ENCODE data around the gene MAP3K7.
"Not testable (repeated sequence)": the region's sequence is repeated elsewhere in the genome, so short reads cannot be mapped to it uniquely, and the experiment has no call there.

The MAP3K7 gene

DNA sequence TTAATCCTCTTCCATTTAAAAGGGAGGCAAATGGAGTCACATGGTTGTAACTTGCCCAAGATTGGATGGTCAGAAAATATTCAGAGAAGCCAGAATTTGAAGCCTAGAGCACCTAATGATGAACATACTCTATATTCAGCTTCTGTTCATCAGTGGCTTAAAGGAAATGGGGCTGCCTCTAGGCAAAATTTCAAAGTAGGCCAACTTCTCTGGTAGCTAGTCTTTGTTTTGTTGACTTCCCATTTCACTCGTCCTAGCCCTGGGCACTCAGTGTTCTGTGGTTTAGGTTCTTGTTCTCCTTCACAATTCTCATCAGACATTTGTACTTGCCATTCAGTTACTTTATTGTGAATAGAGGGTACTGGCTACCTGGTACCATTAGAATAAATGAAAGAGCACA lies 13.2 kb downstream of the MAP3K7 start:
- Histone ChIP-seq H3K79me2 (ENCODE audit: low read length) (peaks cover 19% of the 10 kb centered on the region), H3K27ac (ENCODE audit: low read length) (no peak overlapping the region), H3K4me3 (ENCODE audit: low read length) (no peak overlapping the region), H3K4me1 (ENCODE audit: low read length) (no peaks in the 10 kb centered on the region), H3F3A (ENCODE audit: insufficient read depth, low read length) (0 out of 2 replicates have a peak, but pooled peaks cover 2% of the 10 kb centered on the region), H4K20me1 (ENCODE audit: insufficient read depth, low read length) (no peaks in the 10 kb centered on the region), H3K9me3 (replicated peaks; ENCODE audit: insufficient read depth, low read length) (no peaks in the 10 kb centered on the region), H3K36me3 (replicated peaks; ENCODE audit: insufficient read depth, low read length) (no peaks in the 10 kb centered on the region), H3K9ac (ENCODE audit: low read length) (no peak overlapping the region), H3K27me3 (replicated peaks; ENCODE audit: insufficient read depth, low read length) (no peaks in the 10 kb centered on the region), H2AFZ (ENCODE audit: low read length) (no peak overlapping the region), H3K4me2 (ENCODE audit: low read depth, low read length) (no peak overlapping the region), H3K9me2 (replicated peaks; ENCODE audit: insufficient read depth, low read length) (no peaks in the 10 kb centered on the region)
- DNase-seq = no peak
- TF ChIP-seq EZH2 (optimal IDR thresholded peaks at IDR 0.05; ENCODE audit: low read depth, low read length) (no peak), EZH2phosphoT487 (IDR thresholded peaks at IDR 0.05; ENCODE audit: low read length) (no peak), CTCF (IDR thresholded peaks at IDR 0.05; ENCODE audit: low read length) (no peak)

- Histone ChIP-seq H3K27ac (ENCODE audit: low read length) (no peak overlapping the region), H3K4me2 (ENCODE audit: low read depth, low read length) (no peak overlapping the region), H3K79me2 (ENCODE audit: low read length) (peaks cover 15% of the 10 kb centered on the region; the same call in 1 of the 2 replicates), H3K36me3 (replicated peaks; ENCODE audit: insufficient read depth, low read length) (no peaks in the 10 kb centered on the region), H3K27me3 (replicated peaks; ENCODE audit: insufficient read depth, low read length) (no peaks in the 10 kb centered on the region), H3K4me3 (ENCODE audit: low read length) (no peak overlapping the region), H3K9me3 (replicated peaks; ENCODE audit: insufficient read depth, low read length) (no peaks in the 10 kb centered on the region), H3K9ac (ENCODE audit: low read length) (no peak overlapping the region), H2AFZ (ENCODE audit: low read length) (no peak overlapping the region), H4K20me1 (ENCODE audit: insufficient read depth, low read length) (no peaks in the 10 kb centered on the region), H3K4me1 (ENCODE audit: low read length) (no peaks in the 10 kb centered on the region), H3K9me2 (replicated peaks; ENCODE audit: insufficient read depth, low read length) (no peaks in the 10 kb centered on the region), H3F3A (ENCODE audit: insufficient read depth, low read length) (0 out of 2 replicates have a peak, but pooled peaks cover 2% of the 10 kb centered on the region)
- no peak for DNase-seq
- no peak for TF ChIP-seq CTCF (IDR thresholded peaks at IDR 0.05; ENCODE audit: low read length)
Measured at GRCh38 chr6:90572856-90573255, 14.0 kb downstream of the MAP3K7 start.

DNA sequence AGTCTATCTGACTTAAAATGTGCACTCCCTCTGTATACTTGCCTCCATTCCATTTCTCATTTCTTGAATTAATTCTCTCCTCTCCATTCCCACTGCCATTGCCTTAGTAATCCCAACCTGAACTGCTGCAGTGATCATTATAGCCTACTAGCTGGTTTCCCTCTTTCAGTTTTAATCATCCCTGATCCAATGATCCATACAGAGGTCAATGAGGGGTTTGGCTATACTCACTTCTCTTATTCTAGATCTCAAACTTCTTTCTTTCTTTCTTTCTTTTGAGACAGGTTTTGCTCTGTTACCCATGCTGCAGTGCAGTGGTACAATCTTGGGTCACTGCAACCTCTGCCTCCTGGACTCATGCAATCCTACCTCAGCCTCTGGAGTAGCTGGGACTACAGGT lies 17.6 kb downstream of the MAP3K7 start:
- no peak overlapping the region for H3K9ac ChIP-seq (ENCODE audit: low read length)
- TF ChIP-seq EZH2phosphoT487 (IDR thresholded peaks at IDR 0.05; ENCODE audit: low read length) = no peak
- H3K79me2 ChIP-seq (ENCODE audit: low read length) = 0 out of 2 replicates have a peak, but pooled peaks cover 5% of the 10 kb centered on the region
- H3K27ac ChIP-seq (ENCODE audit: low read length) = no peak overlapping the region
- H3K4me3 ChIP-seq (ENCODE audit: low read length) = no peak overlapping the region
- H3K9me2 ChIP-seq (replicated peaks; ENCODE audit: insufficient read depth, low read length) = no peaks in the 10 kb centered on the region
- H3K4me2 ChIP-seq (ENCODE audit: low read depth, low read length) = no peak overlapping the region
- H3K36me3 ChIP-seq (replicated peaks; ENCODE audit: insufficient read depth, low read length) = no peaks in the 10 kb centered on the region
- no peak overlapping the region for H2AFZ ChIP-seq (ENCODE audit: low read length)
- no peak for DNase-seq
- no peaks in the 10 kb centered on the region for H4K20me1 ChIP-seq (ENCODE audit: insufficient read depth, low read length)
- H3K27me3 ChIP-seq (replicated peaks; ENCODE audit: insufficient read depth, low read length) = no peaks in the 10 kb centered on the region
- no peaks in the 10 kb centered on the region for H3K4me1 ChIP-seq (ENCODE audit: low read length)
- no peaks in the 10 kb centered on the region for H3F3A ChIP-seq (ENCODE audit: insufficient read depth, low read length)
- H3K9me3 ChIP-seq (replicated peaks; ENCODE audit: insufficient read depth, low read length) = no peaks in the 10 kb centered on the region

DNA sequence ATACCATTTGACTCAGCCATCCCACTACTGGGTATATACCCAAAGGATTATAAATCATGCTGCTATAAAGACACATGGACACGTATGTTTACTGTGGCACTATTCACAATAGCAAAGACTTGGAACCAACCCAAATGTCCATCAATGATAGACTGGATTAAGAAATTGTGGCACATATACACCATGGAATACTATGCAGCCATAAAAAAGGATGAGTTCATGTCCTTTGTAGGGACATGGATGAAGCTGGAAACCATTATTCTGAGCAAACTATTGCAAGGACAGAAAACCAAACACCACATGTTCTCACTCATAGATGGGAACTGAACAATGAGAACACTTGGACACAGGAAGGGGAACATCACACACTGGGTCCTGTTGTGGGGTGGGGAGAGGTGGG lies 19.2 kb downstream of the MAP3K7 start:
- not testable (repeated sequence) for H3K4me3 ChIP-seq (ENCODE audit: low read length); H3K4me1 ChIP-seq (ENCODE audit: low read length); H3K4me2 ChIP-seq (ENCODE audit: low read depth, low read length); H3K36me3 ChIP-seq (replicated peaks; ENCODE audit: insufficient read depth, low read length); H2AFZ ChIP-seq (ENCODE audit: low read length); H3K9me3 ChIP-seq (replicated peaks; ENCODE audit: insufficient read depth, low read length); H4K20me1 ChIP-seq (ENCODE audit: insufficient read depth, low read length); H3K27ac ChIP-seq (ENCODE audit: low read length); H3K9ac ChIP-seq (ENCODE audit: low read length); H3K27me3 ChIP-seq (replicated peaks; ENCODE audit: insufficient read depth, low read length); H3K79me2 ChIP-seq (ENCODE audit: low read length); DNase-seq; H3K9me2 ChIP-seq (replicated peaks; ENCODE audit: insufficient read depth, low read length); H3F3A ChIP-seq (ENCODE audit: insufficient read depth, low read length)

DNA sequence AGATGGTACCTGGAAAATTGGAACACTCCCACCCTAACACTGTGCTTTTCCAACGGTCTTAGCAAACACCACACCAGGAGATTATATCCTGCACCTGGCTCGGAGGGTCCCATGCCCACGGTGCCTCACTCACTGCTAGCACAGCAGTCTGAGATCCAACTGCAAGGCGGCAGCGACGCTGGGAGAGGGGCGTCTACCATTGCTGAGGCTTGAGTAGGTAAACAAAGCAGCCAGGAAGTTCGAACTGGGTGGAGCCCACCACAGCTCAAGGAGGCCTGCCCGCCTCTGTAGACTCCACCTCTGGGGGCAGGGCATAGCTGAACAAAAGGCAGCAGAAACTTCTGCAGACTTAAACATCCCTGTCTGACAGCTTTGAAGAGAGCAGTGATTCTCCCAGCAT lies 24.5 kb downstream of the MAP3K7 start:
- H3K36me3 ChIP-seq (replicated peaks; ENCODE audit: insufficient read depth, low read length); H3K9ac ChIP-seq (ENCODE audit: low read length); H3K4me2 ChIP-seq (ENCODE audit: low read depth, low read length); H2AFZ ChIP-seq (ENCODE audit: low read length); H4K20me1 ChIP-seq (ENCODE audit: insufficient read depth, low read length); H3K9me2 ChIP-seq (replicated peaks; ENCODE audit: insufficient read depth, low read length); H3K4me1 ChIP-seq (ENCODE audit: low read length); H3K27me3 ChIP-seq (replicated peaks; ENCODE audit: insufficient read depth, low read length); H3K4me3 ChIP-seq (ENCODE audit: low read length); H3K79me2 ChIP-seq (ENCODE audit: low read length); DNase-seq; H3K27ac ChIP-seq (ENCODE audit: low read length); H3K9me3 ChIP-seq (replicated peaks; ENCODE audit: insufficient read depth, low read length); H3F3A ChIP-seq (ENCODE audit: insufficient read depth, low read length): not testable (repeated sequence)

All from MM.1S (cell line).